Stimulated activated CD8-positive, alpha-beta memory T cell treated with anti-CD3 and anti-CD28 coated beads, Interleukin-4, amount 100 ng/mL, for 48 hours (primary cell): ENCODE measurements around the gene SHISAL1.

Experiments
- DNase-seq: peaks from one replicate; pipeline ENCODE4 v3.0.0-alpha.2; 2020

Gene SHISAL1

DNA sequence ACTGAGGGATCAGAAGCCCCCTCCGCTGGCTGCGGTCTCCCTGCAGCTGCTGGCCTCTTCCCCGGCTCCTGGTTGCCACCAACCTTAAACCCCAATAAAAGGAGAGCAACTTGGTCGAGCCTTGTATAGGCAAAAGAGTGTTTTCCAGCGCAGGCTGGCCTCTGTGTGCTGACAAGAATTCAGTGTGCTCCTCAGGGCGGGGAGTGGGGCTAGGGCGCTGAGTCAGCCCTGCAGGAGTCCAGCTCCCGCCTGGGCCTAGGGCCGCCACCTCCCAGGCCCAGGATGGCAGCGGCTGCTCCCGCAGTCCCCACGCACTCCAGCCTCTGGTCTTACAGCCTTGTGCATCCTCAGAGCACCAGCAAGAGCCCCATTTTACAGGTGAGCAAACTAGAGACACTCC, at the start of gene SHISAL1:
Gene SHISAL1 (minus strand): TSS at position 186 of the 400 bp plus-strand sequence. CDS start 12,006 bp downstream, outside the sequence.
- no peak for DNase-seq

DNA sequence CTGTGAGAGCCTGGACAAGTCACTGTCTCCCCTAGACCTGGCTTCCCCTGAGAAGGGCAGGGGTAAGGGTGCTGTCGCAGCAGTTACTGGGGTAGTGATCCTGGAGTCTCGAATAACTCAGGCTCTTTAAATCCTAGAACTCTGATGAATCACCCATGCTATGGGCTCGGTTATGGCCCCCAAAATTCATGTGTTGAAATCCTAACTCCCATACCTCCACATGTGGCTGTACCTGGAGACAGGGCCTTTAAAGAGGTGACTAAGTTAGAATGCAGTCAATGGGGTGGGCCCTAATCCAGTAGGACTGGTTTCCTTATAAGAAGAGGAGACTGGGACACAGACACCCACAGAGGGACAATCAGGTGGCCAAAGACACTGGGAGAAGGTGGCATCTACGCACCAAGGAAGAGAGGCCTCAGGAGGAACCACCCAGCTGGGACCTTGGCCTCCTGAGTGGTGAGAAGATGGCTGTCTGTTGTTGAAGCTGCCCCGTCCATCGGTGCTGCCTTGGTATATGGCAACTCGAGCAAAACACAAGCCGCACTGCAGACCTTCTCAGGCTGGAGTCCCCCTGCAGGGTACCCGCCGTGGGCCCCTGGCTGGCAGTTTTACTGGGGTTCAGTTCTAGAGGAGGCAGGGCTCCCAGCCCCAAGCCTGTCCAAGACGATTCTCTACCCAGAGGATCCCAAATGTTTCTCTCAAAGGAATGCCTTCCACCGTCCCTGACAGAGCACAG, 48.8 kb upstream of the SHISAL1 start:
- DNase-seq = no peak

DNA sequence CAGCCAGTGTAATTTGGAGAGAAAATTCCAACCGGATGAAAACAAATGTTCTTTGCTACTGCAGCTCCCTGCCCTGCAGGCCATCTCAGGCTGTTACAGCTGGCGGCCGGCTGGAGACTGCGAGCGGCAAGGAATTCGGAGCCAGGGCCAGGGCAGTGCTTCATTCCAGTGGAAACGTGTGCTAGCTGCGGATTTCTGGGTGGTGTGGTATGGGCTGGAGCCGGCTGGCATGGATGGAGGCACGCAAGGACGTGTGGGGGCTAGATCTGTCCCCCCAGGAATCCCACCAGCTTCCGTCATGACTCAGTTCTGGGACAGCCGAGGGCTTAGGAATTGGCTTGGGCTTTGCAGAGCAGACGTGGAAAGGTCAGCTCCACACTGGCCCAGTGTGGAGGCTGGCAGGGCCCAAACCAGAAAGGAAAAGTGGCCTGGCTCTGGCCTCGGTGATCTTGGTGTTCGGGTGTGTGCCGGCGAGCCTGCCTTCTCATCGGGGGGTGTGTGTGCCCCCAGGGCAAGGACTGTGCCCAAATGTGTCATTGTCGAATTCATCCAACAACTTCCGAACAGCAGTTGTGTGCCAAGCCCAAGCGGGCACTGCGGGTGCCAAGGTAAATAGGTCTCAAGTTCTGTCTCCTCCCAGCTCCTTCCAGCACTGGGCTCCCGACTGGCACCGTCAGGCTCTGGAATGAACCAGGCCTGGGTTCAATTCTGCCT, 48.1 kb upstream of the SHISAL1 start:
- no peak for DNase-seq

DNA sequence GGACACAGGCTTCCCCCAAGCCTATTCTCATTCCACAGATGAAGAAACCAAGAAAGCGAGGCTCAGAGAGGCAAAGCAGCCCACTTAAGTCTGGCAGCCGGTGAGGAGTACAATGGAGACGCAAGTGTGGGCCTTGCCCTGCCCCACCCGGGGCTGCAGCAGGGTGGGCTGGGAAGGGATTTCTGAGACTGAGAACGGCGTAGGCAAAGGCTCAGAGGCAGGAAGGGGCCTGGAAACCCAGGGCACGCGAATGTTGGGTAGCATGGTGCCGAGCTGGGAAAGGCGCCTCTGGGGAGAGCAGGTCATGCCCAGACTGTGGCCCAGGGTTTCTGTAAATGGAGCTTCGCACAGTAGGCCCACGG, 47.5 kb upstream of the SHISAL1 start:
- DNase-seq = no peak

DNA sequence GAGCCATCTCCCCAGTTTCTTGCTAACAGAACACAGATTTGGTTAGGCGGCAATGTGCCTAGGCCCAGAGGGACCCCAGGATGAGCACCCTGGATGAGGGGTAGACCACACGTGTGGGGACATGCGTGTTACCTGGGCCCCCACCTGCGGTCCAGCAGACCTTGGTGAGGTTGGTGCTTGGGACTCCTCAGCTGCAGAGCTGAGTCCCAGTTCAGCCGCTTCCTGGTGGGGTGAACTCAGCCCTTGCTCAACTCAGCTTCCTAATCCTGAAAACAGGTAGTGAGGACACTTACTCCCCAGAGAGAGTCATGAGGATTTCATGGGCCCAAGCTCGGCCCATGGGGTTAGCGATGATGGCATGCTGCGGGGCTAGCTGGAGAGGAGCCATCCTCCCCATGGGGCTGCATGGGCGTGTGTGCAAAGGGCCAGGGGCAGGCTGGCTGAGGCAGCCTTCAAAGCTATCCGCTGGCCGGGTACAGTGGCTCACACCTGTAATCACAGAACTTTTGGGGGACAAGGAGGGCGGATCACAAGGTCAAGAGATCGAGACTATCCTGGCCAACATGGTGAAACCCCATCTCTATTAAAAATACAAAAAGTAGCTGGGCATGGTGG, 46.9 kb upstream of the SHISAL1 start:
- no peak for DNase-seq

DNA sequence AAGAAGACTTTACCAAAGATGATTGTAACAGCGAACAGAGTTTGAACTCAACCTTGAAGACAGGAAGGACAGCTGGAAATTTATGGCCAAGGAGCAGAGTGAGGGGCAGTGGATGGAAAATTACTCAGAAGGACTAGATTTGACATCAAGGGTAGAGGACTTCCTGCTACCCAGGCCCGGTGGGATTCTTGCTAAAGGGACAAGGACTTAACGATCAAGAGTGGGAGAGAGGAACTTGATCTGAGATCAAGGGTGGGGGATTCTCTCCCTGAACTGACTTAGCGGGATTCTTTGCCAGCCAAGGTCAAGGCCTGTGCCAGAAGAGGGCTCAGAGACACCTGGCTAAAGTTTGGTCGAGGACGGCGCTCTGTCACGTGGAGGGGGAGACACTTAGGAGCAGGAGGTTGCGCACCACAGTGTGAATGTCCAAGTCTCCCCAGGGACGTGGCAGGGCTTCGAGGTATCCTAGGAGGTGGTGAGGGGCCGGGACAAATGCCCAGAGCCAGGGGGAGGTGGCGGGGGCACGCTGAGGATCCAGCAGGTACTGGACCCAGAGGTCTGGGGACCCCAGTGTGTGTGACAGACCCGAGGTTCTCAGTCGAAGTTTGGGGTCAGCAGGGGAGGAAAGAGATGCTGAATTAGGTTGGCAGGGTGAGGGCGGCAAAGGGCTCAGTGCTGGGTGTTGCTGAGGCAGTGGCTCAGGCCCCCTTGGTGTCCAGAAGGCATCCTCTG, 46.1 kb upstream of the SHISAL1 start:
- no peak for DNase-seq

DNA sequence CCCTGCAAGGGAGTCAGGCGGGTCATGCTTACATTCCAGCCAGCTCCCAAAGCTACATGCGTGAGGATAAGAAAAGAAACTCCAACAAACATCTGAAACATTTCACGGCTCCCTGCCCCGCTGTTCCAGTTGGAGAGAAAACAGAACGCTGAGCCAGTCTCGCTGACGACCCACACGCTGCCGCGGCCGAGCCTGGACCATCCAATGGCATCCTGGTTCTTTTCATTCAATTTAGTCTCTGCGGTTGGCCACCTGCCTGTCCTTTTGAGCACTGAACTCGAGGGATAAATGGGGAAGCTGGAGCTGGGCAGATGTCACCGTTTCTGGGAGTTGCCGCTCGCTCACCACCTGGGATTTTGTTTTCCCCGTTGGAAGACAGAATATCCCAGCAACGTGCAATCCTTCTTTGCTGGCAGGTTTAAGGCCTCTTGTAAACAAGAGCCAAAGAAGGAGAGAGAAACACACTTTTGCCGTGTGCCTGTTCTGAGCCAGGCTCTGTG, 45.3 kb upstream of the SHISAL1 start:
- no peak for DNase-seq

DNA sequence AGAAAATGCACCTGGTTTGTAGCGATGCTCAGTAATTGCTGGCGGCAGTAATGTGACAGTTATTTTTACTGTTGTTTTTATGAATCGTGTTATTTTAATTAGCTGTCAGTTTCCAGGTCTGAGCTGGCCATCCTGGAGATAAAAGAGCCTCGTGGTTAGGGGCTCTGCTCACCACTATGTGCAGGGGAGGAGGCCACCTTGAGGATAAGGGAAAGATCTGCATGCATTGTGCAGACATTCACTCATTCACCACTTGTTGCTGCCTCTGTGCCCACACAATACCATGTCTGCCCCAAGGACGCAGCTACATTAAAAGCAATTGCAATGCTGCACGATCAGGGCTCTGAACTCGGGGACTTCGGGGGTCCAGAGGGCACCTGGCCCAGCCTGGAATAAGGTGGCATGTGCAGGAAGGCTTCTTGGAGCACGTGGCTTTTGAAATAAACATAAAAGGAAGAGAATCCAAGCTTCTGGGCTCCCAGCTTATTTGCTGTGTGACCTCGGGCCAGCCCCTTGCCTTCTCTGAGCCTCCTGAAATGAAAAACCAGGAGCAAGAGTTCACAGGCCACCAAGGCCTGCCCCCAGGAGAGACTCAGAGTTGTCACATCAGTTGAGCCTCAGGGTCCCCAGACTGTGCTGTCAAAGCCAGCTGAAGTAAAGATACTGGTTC, 44.7 kb upstream of the SHISAL1 start:
- no peak for DNase-seq

DNA sequence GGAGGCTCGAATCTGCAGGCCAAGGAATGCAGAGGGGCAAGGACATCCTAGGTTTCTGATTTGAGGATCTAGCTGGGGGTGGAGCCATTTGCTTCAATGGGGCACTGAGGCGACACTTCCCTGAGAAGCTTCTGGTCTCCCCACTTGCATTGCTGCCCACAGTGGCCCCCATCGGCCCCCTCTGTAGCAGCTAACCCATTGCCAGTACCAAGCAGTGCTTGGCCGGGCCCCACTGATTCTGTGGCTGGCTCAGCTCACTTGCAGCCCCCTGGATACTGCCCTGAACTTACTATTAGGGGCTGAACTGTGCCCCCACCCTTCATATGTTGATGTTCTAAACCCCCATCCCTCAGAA, 42.9 kb upstream of the SHISAL1 start:
- DNase-seq = no peak

DNA sequence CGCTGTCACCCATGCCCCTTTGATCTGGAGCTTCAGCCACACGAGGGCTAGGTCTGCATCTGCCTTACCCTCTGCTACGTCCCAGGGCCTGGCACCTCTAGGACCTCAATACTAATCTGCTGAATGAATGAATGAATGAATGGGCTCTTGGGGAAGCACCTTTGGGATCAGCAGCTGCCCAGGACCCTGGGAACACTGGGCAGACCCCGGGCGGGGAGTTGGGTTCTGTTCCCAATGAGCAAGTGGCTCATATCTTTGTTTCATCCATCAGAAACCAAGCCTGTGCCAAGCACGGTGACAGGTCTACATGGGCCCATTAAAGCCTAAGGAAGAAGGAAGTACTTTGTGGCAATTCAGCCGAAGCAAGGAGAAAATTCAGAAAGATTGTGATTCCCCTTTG, 41.5 kb upstream of the SHISAL1 start:
- no peak for DNase-seq

DNA sequence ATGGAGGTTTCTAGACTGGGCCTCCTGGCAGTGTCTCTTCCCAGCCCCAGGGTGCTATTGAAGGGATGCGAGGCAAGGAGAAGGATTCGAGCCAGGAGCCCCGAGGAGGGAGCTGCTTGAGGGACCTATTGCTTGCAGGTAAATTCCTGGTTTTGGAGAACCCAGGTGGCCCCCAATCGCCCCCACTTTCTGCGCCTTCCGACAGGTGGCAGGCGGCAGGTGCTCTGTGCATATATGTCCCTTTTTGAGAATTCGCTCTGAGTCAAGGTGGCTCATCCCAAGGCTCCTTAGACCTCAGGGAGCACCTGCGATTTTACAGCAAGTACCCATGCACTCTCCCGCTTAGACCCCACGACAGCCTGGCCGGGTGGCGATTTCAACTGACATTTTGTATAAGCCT, 40.3 kb upstream of the SHISAL1 start:
- DNase-seq = no peak

DNA sequence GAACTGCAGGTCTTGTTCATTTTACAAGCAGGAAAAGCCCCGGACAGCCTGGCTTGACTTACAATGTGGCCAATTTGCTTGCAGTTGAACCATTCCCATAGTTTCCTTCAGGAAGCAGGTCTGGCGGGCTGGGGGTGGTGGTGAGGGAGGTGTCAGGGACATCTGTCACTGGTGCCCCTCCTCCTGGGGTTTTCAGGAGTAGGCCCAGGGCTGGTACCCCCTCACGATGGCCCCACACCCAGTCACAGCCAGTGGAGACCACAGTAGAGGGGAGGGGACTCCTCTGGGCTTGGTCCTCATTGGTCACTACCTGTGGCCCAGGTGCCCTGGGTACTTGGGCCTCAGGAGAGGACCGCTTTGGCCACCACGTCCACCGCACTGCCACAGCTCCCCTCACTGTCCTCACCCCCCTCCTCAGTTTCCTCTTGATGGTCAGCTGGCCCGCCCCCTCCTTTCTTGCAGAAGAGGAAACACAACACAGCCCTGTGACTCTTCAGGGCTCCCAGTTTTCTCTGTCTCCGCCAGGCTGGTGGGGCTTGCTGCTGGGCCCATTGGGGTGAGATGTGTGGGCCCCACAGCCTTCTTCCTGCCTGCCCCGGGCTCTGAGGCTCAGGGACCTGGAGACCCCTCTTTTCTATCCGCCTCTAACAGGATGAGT, 39.8 kb upstream of the SHISAL1 start:
- DNase-seq = no peak

DNA sequence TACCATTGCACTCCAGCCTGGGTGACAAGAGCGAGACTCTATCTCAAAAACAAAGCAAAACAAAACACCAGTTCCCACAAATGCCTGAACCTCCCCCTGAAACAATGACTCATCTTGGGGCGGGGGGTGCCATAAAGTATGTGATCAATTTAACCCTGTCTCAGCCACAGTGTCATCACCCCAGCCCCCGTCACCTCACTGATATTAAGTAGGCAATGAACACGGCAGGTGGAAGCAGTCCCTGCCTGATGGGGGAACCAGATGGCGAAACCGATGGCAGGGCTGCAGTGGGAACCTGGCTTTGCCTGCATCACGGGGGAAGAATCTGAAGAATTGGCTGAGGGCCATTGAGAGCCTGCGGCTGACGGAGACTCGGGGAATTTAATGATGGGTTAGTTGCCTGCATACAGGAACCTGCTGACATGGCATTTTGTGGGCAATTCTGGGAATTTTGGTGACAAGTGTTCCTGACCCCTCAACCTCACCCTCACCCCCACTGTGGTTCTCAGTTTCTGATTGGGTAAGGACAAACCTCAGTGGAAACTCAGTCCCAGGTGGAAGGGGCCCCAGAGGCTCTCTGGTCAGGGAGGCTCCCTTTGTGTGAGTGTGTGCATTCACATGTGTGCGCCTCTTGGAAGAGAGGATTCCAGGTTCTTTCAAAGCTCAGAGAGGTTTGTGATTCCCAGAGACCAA, 39.1 kb upstream of the SHISAL1 start:
- peak; percentile 70 for DNase-seq

DNA sequence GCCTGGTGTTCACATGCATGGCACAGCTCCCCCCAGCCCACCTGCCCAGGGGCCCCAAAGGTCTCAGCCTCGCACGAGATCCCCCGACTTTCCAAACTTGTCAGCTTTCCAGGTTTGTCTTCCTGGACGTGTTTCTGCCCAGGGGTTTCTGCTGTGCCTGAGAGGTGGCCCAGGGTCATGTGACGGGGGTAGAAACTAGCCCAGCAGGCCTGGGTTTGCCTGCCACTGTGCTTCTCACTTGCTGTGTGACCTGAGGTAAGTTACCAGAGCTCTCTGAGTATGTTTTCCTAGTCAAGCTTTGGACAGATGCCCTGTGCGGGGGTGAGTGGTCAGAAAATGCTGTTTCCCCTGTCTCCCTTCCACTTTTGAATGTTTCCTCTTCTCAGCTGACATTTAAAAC, 38.3 kb upstream of the SHISAL1 start:
- no peak for DNase-seq

DNA sequence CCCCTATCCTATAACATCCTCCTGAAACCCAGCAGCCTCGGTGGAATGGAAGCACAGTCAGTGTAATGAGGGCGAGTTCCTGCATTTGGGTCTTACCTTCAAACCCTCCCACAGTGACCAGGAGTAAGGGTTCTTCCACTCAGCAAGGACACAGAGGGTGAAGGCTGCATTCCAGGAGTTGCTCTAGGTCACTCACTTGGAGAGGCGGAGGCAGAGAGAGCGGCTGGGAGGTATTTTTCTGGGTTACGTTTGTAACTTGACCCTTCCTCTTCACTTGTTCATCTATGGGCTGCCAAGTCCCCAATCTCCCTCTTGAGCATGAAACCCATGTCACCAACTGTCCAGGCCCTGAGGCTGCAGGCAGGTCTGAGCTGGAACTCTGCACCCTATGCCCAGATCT, 36.8 kb upstream of the SHISAL1 start:
- no peak for DNase-seq

DNA sequence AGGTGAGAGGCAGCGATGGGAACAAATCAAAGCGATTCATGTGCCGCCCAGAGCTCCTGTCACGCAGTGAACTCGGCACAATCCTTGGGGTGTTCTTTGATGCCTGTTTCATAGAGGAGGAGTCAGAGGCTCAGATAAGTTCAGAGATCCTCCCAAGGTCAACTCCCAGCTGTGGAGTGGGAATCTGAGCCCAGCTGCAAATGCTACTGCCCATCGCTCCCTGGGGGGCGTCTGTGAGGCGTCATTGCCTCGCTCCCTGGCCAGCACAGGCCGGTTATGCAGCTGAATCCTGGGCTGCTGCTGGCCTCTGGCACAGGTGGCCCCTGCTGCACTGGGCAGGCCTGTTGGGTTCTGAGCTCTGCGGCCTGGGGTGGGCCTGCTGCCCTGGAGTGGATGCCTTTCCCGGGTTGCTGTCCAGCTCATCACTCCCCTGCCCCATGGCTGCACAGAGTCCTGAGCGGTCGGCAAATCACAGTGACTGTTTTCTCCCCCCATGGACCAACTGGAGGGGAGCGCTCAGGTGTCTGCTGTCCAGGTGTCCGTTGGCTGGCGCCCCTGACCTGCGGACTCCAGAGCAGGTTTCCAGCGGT, 36.3 kb upstream of the SHISAL1 start:
- DNase-seq = no peak

DNA sequence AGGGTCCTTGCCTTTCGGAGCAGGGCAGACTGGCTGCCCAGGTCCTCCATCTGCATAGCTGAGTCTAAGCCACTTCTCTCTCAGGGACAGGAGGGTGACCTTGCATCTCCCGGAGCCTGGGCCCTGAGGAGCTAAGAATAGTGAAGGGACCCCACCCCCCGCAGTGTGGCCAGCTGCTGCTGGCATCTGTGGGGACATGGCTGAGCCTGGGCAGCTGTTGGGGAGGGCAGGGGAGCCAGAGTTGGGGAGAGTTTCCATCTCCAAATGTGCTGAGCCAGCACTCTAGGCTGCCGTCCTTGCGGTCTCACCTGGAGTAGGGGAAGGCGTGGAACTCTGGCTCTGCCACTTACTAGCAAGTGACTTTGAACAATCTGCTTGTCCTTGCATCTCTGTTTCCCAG, 34.8 kb upstream of the SHISAL1 start:
- no peak for DNase-seq

DNA sequence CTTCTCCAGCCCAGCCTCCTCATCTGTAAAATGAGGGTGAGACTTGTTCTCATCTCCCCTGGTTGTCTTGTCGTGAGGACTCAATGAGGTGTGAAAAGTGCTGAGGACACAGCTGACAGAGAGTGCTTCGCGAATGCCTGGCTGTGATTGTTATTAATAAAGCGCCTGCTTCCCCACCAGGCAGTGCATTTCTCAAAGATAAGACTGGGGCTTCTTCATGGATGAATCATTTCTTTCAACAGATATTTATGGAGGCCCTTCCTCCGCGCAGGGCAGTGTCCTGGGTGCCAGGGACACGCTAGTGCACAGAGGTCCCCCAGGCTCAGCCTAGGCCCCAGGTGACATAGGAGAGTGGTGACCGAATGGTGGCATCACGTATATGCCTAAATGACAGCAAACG, 34.3 kb upstream of the SHISAL1 start:
- no peak for DNase-seq

DNA sequence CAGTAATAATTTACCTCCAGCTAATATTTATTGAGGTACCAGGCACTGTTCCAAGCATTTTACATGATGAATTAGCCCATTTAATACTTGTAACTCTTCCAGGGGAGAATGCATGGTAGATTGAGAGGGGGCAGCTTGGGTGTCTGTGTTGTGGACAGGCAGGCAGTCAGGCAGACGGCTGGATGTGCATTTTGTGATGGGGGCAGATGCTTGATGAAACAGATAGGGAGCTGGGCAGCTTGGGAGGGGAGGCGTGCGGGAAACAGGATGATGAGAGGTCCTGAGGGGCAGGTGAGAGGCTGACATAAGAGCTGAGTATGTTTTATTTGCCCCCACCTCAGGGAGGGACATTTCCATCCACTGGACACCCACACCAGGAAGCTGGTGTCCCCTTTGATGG, 33.1 kb upstream of the SHISAL1 start:
- no peak for DNase-seq

DNA sequence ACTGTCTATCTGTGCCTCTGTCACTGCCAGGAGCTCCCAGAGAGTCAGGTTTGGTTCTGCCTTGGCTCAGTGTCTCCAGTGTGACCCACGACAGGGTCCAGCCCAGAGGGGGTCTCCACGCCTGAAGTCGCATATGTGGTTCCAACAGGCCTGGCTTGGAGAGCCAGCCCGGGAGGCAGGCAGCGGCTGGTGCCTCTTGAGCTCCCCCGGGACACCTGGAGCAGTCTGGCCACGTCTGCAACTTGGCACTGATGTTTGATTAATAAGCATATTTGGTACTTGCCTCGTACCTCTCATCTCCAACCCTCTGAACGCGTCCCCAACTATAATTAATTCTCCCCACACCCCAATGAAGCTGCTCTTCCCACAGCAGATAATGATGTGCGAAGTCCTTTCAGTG, 31.7 kb upstream of the SHISAL1 start:
- DNase-seq = no peak

DNA sequence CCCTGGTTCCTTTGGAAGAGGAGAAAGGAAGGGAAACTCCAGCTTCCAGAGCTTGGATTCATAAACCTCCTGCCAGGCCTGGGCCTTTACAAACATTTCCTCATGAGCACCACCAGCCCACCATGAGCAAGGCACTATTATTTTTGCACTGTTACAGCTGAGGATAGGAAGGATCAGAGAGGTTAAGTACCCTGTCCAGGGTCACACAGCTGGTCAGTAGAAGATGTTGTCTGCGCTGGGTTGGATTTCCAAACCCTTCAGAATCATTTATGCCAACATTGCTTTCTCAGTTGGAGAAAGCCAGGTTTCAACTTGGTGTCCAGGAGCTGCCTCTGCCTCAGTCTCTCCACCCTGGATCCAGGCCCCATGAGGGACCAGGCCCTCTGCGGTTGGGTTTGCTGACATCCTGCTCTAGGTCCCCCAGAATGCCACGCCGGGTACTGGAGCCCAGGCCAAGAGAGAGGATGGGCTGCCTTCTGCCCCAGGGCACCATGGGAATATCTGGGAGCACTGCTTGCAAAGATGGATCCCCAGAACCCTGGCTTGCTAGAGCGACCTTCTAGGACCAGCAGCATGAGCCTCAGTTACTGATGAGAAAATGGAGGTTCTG, 29.7 kb upstream of the SHISAL1 start:
- DNase-seq = no peak
